ENCODE data around the gene RPA3.
"Not testable (repeated sequence)": the region's sequence is repeated elsewhere in the genome, so short reads cannot be mapped to it uniquely, and the experiment has no call there.

The RPA3 gene

GRCh38 chr7:7688310-7688709 lies 30.1 kb downstream of the RPA3 start:
- no peak for DNase-seq

- no peak for DNase-seq
Observed at GRCh38 chr7:7687800-7688199, 30.6 kb downstream of the RPA3 start.

GRCh38 chr7:7686811-7687508 lies 31.4 kb downstream of the RPA3 start:
- no peak for DNase-seq

GRCh38 chr7:7682861-7683260 lies 35.5 kb downstream of the RPA3 start:
- no peak for DNase-seq

DNA sequence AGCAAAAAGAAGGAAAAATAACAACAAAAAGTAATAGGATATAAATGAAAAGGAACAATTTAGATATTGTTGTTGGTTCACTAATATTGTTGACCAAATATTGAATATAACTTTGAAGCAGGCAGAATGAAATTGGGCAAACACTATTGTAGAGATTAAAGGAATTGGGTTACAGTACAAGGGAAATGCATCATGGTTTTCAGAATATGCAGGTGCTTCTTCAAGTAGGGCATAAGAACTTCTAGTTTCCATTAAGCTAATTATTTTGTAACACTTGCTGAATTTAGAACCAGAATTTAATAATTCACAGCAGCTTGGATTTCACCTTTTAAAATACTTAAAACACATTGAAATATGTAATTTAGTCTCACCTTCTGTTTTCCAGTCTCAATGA lies 36.5 kb downstream of the RPA3 start:
- DNase-seq, result no peak

DNA sequence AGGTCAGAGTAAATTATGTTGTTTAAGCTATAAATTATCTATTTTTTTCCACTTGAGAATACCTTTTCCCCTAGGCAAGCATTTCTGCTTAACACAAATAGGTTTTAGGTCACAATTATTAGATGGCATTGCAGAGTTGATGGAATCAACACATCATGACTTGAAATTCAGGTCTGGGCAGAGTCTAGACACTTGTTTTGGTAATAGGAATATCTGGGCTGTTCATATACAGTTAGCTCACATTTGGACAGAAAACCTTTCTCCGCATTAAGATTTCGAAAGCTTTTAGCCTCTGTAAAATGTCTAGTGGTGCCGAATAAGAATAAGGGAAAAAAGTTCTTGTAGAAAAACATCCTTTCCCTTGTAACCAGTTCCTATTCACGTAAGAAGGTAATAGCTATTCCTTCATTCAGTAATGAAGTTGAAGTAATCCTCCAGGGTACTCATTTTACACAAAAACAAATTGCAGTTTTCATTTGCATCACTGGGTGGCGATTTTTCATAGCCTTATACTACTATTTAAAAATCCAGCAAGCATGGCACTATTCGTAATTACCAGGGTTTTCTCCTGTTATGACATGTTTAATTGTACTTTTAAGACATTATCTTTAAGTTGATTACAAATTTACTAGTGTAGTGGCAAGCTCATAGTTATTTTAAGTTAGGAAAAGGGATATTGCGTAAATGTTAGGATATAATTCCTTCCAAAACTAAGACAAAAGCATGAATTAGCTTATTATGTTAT lies 37.0 kb downstream of the RPA3 start:
- peak; percentile 6 for DNase-seq

DNA sequence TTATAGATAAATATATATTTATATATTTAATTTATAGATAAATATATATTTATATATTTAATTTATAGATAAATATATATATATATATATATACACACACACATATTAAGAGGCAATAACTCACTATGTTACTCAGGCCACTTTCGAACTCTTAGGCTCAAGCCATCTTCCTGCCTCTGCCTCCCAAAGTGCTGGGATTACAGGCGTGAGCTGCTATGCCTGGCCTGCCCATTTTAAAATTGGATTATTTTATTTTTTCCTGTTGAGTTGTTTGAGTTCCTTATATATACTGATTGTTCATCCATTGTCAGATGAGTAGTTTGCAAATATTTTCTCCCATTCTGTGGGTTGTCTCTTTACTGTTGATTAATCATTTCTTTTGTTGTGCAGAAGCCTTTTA lies 38.8 kb downstream of the RPA3 start:
- not testable (repeated sequence) for DNase-seq

- DNase-seq, result no peak
Observed at GRCh38 chr7:7675686-7676085, 42.7 kb downstream of the RPA3 start.

DNA sequence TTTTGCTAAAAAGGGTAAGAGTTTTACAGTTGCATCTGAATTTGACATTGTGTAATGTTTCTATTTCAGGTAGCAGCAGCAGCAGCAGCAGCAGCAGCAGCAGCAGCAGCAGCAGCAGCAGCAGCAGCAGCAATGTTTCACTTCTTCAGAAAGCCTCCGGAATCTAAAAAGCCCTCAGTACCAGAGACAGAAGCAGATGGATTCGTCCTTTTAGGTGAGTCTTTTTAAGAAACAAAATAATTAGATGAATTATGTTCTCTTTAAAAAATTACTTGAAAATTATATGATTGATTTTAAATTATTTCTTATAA lies 45.2 kb downstream of the RPA3 start:
- DNase-seq, result no peak

- DNase-seq, result no peak
Observed at GRCh38 chr7:7672545-7673239, 45.7 kb downstream of the RPA3 start.

GRCh38 chr7:7671361-7671760 lies 47.0 kb downstream of the RPA3 start:
- no peak for DNase-seq

GRCh38 chr7:7670490-7670889 lies 47.9 kb downstream of the RPA3 start:
- DNase-seq, result no peak

DNA sequence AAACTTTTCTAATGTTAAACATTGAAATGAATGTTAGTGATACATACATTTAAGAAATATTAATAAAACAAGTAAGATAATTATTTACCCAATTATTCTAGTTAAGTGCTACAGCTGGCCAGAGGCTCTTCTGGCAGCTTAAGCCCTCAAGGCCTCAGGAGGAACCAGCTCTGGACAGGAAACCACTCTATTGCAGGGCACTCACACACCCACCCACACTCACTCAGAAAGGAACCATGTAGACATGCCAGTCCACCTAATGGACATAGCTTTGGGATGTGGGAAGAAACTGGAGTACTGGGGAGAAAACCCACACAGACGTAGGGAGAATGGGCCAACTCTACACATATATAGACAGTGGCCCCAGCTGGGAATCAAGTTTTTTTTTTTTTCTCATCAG lies 49.7 kb downstream of the RPA3 start:
- DNase-seq, result no peak

- DNase-seq, result no peak
Observed at GRCh38 chr7:7667187-7667586, 51.2 kb downstream of the RPA3 start.

- DNase-seq, result no peak
Observed at GRCh38 chr7:7665031-7665430, 53.4 kb downstream of the RPA3 start.

GRCh38 chr7:7664291-7664690 lies 54.1 kb downstream of the RPA3 start:
- no peak for DNase-seq

GRCh38 chr7:7662527-7662926 lies 55.9 kb downstream of the RPA3 start:
- no peak for DNase-seq

- DNase-seq, result not testable (repeated sequence)
Observed at GRCh38 chr7:7656459-7656858, 61.9 kb downstream of the RPA3 start.

DNA sequence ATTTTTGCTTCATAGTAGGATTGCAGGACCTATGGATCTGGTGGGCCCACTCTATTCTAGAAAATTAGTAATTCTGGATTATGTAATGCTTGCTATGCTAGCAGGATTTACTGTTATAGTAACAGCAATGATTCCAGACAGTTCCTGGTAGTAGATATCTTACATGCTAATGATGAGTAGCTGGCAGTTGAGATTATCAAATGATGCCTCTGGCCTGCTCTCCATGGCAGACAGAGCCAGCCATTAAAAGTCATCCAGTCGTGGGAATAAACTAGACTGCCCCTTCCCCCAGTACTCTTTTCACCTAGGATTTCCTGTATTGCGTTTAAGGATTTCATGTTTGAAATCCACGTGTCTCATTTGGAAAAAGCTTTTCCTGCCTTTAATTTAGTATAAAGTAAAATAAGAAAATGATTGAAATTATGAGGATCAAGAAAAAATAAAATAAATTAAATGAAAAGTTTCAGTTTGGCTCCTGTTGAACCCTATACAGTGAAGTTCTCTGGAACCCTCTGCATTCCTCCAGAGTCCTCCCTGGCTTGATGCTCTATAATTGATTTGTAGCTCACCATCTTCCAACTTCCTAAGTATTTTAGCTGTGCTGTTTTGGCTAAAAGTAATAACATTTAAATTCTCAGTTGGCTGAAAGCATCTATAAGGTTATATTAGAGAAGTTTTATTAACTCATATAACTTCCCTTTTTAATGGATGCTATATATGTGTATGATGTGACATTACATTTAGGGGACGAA lies 63.3 kb downstream of the RPA3 start:
- DNase-seq, result no peak

- no peak for DNase-seq
Observed at GRCh38 chr7:7653593-7654187, 64.7 kb downstream of the RPA3 start.

DNA sequence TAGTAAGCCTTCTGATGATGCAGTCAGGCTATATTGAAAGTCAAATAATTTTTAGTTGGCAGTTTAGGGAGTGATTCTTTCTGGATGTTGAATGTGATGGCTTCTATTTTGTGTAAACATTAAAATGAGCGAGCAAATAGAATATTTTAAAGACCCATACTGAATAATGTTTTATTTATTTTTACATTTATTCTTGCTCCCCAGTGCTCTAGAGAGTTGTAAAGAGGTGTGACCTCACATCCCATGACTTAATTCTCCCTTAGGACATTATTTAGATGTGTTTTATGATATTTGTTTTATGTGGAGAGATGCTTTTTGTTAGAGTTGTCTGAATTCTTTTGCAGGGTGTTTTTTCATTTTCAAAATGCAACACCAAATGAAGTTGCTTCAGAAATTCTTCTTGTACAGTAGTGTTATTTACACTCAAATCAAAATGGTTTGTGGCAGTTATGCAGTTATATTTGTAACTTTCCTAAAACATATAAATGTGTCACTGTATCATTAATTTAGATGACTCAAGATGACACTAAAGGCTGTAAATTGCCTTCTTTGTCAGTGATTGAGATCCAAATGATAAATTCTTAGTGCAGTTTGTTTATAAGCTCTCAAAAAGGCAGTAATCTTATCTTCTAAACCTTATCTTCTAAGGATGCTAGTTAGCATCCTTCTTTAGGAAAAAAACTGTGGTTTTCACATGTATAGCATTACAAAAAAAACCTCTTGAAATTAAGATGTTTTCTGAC lies 65.4 kb downstream of the RPA3 start:
- no peak for DNase-seq

DNA sequence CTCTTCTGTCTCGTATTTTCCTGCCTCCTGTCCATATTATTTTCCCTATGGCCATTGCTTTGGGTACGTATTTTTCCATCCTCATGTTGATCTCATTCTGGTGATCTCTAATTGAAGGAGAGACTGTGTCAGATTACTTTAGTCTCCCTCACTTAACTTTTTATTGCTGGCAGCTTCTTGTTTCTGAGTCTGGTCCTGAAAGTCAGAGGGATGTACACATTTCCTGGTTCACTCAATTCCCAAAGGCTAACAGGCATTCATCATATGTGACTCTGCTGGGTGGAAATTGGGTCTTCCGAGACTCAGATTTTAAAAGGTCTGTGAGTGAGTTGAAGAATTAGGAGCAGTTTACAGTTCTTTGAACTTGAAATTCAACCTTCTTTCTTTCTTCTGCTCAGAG lies 66.9 kb downstream of the RPA3 start:
- no peak for DNase-seq
